GM18907 (cell line): ENCODE results near the gene TAF4.
"Not testable (repeated sequence)": the region's sequence is repeated elsewhere in the genome, so short reads cannot be mapped to it uniquely, and the experiment has no call there.

ENCODE experiments used
- ATAC-seq: cut with Tn5 transposase; IDR thresholded peaks from one replicate; pipeline ENCODE4 v1.9.1; 2021; ENCODE audit warnings: mild to moderate bottlenecking, moderate library complexity; ENCODE audit not compliant: unreplicated experiment

Gene TAF4

DNA sequence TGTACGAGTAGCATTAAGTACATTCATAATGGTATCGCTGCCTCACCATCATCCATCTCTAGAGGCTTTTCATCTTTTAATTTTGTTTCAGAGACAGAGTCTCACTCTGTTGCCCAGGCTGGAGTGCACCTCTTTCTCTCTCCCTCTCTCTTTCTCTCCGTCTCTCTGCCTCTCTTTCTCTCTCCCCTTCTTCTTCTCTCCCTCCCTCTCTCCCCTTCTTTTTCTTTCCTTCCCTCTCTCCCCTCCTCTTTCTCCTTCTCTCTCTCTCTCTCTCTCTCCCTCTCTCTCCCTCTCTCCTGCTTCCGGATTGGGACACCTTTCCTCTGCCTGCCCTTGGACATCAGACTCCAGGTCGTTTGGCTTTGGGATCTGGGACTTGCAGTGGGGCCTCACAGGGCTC is 17.6 kb upstream of the TAF4 start:
- ATAC-seq: no peak

DNA sequence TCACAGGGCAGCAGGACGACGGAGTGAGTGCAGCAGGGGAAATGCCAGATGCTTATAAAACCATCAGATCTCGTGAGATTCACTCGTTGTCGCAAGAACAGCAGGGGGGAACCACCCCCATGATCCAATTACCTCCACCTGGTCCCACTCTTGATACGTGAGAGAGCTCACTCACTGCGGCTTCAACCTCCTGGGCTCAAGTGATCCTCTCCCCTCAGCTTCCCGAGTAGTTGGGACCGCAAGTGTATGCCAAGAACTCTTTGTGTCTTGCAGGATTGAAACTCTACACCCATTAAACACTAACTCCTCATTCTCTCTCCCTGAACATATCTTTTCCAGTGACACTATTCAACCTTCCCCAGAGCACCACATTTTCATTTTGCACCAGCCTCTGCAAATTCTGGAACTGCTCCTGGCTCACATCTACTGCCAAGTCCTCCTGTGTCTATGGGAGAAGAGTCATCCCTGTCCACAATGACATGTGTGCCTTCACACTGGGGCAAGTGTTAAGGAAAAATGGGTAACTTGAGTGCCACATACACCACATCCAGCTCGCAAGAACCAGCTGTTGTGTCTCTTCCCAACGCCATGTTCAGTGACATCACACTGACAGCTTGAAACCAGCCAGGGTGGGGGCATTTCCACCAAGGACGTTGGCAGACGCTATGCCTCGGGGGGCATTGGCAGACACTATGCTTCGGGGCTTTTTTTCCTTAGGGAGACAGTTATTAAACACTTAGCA is 14.7 kb upstream of the TAF4 start:
- ATAC-seq: no peak

DNA sequence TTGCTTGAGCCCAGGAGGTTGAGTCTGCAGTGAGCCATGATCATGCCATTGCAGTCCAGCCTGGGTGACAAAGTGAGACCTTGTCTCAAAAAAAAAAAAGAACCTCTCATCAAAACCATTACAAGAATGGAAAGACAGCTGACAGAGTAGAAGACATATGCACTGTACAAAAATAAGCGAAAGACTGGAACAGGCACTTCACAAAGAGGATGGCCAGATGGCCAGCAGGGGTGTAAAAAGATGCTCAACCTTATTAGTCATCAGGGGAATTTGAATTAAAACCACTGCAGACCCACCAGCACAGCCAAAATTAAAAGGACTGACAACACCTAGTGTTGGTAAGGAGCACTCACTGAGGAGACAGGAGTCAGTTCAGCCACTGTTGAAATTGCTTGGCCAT is 13.5 kb upstream of the TAF4 start:
- no peak for ATAC-seq

DNA sequence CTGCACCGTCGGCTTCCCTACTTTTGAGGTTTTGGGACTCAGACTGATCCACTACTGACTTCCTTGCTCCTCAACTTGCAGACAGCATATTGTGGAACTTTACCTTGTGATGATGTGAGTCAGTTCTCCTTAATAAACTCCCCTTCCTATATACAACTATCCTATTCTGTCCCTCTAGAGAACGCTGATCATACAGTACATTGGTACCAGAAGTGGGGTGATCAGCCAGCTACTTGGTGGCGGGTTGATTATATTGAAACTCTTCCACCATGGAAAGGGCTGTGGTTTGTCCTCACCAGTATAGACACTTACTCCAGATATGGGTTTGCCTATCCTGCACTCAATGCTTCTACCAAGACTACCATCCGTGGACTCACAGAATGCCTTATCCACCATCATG is 7.6 kb upstream of the TAF4 start:
- ATAC-seq: no peak

DNA sequence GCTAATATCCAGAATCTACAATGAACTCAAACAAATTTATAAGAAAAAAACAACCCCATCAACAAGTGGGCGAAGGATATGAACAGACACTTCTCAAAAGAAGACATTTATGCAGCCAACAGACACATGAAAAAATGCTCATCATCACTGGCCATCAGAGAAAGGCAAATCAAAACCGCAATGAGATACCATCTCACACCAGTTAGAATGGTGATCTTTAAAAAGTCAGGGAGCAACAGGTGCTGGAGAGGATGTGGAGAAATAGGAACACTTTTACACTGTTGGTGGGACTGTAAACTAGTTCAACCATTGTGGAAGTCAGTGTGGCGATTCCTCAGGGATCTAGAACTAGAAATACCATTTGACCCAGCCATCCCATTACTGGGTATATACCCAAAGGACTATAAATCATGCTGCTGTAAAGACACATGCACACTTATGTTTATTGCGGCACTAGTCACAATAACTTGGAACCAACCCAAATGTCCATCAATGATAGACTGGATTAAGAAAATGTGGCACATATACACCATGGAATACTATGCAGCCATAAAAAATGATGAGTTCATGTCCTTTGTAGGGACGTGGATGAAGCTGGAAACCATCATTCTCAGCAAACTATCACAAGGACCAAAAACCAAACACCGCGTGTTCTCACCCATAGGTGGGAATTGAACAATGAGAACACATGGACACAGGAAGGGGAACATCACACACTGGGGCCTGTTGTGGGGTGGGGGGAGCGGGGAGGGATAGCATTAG is 6.2 kb upstream of the TAF4 start:
- ATAC-seq: not testable (repeated sequence)

DNA sequence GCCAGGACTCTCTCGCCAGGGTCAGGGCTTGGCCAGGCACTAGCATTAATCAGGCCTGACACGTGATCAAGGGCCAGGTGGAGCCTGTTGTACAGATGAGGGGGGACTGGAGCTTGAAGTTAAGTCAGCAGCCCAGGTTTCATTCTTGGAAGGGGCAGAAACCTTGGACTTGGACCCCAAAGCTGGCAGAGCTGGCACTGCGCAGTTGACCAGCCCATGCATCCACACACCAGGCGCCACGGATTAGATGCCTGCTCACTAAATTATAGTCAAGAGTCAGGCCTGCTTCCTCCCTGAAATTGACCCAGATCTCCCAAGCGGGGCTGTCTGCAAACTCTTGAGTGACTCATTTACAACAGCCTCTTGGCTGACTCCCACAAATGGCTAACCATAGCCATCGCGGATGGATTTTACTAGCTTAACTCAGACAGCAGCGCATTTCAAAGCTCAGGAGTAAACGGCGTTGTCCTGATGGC is 4.1 kb upstream of the TAF4 start:
- no peak for ATAC-seq

DNA sequence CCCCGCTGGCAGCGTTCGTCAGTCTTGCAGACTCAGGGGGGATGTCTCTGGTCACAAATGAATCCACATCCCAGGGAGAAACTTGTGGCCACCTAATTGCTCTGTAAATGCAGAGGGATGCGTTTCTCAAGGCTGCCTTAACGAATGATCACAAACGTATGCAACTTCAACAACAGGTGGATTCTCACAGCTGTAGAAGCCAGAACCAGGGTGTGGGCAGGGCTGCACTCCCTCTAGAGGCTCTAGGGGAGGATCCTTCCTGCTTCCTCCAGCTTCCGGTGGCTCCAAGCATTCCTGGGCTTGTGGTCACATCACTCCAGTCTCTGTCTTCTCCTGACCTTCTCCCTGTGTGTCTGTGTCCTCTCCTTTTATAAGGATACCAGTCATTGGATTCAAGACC is 3.3 kb upstream of the TAF4 start:
- ATAC-seq: no peak

DNA sequence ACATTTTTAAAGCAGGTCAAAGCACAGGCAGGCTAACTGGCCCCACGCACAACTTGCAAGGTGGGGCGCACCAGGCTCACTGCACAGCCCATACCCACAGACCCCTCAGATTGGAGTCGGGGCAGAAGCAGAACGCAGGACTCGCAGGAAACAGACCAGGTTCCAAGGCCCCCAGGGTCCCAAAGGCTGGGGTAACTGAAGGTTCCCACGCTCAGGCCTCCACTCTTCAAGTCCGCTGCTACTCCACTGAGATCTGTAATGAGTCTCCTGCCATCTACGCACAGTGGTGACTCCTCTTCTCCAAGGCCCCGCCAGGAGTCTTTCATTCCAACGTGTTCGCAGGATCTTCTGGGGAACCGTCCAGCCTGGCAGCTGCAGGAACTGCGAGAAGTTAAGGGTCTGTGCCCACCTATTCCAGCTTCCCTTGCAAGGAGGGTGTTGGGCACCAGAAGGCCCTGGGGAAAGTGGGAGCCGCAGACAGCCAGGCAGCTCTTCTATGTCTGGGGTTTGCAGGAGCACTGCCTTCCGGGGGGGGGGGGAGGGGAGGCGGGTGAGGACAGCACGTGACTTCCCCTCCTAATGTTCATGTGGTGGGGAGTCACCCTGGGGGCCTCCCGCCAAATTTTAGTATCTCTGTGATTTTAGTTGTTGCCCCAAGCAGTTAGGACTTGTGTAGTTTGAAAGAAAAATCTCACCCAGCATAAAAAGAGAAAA is 2.0 kb upstream of the TAF4 start:
- no peak for ATAC-seq

DNA sequence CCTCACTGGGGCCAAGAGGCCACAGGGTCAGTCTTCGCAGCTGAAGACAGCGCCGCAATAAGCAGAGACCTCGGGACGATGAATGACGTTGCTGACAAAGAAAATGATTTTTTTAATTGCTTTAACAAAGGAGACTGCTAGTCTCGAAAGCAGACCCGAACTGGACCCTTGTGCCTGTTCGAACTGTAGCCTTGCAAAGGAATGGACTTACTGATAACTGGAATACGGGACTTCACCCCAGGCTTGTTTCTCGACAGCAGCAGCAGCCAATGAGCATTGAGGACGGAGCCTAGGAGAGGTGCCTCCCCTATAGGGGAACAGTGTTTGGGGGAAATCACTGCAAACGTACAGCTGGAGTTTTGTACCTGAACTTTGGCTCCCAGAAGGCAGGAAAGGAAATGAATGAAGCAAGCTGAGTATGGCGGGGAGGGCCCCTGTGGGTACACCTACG is 1.3 kb upstream of the TAF4 start:
- ATAC-seq: no peak

DNA sequence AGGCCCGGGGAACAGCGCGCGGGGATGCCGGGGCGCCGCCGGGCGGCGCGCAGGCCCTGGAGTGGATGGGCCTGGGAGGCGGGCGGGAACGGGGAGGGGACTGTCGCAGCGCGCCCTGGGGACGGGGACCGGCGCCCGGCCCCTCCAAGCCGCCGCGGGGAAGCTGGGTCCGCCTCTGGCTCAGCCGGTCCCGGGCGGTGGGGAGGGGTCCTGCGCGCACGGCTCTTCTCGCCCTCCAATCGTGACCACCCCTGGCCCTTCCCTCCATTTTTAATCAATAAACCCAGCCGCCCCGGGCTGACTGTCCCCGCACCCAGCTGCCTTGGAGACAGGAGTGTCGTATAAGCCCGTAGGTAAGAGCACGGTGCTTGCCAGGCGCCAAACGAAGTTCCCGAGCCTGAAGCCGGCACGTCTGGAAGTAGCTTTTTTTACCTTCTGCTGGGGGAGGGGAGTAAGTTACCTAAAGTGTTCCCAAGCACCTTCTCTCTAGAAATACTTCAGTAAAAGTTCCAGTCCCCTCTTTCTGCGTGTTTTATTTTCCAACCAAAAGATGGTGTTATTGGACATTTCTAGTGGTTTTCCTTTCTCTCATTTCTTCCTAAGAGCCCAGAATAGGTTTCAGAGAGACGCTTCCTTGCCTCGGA is 780 bp upstream of the TAF4 start:
- ATAC-seq: peak; percentile 33

DNA sequence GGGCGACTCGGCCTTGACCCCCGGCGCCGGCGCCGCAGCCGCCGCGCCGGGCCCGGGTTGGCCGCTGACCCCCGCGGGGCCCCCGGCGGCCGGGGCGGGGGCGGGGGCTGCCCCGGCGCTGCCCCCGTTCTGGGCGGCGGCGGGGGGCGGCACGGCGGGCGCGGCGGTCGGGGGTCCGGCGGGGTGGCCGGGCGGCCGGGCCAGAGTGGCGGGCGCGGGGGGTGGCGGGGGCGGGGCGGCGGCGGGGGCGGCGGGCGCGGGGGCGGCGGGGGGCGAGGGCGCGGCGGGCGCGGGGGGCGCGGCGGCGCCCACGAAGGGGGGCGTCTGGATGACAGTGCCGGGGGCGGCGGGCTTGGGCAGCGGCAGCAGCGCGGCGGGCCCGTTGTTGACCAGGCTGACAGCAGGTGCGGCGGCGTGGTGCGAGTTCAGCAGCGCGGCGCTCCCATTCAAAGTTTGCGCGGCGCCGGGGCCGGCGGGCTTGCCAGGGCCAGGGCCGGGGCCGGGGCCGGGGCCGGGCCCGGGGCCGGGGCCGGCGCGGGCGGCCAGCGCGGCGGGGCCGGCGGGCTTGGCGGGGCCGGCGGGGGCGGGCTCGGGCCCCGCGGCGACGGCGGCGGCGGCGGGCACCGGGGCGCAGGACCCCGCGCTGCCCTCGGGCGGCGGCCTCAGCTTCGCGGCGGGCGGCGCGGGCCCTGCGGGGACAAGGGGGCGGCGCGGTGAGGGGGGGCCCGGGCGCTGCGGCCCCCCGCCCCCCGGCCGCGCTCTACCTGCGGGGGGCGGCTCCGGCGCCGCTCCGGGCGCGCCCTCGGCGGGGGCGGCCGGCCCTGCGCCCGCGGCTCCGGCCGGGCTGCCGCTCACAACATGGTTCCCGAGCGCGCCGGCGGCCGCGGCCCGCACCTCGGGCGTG is 659 bp downstream of the TAF4 start:
- peak; percentile 39 for ATAC-seq

DNA sequence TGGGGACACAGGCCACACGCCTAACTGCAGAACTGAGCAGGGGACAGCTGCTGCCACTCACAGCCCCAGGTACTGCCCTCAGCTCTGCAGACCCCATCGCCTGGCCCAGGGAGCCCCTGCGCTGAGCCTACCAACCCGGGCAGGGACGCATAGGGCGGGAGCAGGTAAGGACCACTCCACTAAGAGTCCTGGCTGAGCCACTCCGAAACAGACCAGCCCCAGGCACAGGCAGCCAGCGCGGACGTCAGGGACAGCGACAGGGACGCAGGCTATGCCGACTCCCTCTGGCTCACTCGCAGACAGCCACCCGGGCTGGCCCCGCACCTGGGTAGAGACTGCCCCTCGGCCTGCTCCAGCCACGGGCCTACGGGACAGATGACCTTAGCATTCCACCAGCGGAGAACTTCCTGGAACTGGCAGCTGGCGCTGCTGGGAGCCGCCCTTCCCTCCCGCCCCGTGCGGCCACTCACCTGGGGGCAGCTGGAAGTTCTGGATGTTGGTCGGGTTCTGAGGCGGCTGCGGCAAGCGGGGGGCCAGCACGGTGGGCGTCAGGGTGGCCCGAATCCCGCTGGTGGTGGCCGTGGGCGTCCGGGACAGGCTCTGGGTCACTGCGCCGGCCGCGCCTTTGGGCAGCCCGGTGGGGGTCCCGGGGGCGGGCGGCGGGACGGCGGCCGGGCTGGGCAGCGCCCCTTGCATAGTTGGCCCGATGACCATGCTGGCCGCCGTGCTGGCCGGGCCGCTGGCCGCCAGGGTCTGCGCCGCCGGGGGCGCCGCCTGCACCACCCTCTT is 1.5 kb downstream of the TAF4 start:
- ATAC-seq: no peak

DNA sequence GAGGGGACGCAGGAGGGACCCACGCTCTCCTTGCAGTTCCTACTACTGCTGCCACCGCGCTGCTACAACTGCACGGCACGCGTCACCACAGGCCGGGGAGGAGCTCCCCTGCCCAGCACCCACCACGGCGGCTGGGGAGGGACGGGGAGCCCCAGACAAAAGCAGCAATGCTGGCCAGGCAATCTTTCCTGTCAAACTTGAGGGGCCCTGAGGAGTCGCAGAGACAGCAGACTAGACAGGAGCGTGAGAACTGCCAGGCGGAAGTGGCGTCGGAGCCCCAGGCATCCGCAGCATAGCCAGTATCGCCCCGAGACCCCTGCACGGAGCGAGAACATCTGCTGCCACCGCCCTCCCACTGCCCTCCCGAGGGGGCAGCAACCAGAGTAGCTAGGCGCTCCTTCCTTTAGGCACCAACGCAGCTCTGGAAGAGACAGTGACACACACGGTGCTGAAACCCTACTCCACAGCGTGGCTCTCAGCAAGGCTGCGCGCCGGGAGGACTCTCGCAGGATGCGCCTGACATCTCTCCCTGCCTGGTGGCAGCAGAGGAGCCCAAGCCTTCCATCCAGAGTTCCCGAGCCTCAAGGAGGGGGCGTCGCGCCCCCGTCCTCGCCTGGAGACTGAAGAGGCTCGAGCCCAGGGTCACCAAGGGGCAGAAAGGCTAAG is 2.2 kb downstream of the TAF4 start:
- ATAC-seq: no peak

DNA sequence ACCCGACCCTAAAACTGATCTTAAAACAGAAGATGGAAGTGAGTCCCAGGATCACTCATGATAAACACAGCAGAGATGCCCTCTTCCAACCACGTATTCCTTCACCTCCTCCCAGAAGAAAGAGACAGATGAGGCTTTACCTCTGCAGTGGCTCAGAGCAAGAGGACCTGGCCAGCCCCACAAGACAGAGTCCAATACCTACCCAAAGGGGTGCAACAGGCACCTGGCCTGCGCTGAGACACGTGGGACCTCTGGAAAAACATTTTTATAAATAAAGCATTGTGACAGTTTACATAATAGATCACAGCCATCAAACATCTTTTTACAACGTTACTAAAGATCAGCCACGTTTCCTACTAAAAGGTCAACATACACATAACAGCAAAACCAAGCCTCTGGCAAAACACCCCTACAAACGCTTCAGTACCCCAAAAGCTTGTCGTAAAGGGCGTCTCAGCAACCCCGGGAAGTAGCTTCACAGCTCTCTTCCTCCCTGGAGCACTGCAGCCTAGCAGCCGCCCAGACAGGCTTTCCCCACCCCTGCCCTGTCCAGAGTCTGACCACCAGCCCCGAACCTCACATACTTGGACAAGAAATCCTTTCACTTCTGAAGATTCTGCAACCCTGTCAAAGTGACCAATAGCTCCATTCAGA is 2.9 kb downstream of the TAF4 start:
- no peak for ATAC-seq

DNA sequence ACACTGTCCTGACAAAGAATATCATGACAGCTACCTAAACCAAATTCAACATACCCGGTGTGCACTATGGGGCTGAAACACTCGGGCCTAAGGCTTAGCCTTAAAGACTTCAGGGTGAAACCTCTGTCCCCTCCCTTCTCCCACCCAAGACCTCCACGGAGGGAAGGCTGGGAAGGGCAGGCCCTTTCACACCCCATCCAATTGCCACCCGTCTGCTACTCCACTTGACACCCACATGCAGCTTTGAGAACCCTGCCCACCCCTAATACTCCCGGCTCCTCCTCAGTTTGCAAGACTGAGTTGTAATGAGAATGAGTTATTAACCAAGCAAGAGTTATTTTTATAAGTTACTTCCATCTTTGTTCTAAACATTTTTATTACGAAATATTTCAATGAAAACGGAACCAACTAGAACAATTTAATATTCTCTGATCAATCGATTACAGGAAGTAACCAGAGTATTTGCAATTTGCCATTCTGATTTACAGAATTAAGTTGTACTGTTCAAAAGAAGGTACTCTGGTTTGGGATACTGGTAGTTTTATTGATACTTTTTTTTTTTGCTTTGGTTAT is 3.7 kb downstream of the TAF4 start:
- ATAC-seq: no peak

DNA sequence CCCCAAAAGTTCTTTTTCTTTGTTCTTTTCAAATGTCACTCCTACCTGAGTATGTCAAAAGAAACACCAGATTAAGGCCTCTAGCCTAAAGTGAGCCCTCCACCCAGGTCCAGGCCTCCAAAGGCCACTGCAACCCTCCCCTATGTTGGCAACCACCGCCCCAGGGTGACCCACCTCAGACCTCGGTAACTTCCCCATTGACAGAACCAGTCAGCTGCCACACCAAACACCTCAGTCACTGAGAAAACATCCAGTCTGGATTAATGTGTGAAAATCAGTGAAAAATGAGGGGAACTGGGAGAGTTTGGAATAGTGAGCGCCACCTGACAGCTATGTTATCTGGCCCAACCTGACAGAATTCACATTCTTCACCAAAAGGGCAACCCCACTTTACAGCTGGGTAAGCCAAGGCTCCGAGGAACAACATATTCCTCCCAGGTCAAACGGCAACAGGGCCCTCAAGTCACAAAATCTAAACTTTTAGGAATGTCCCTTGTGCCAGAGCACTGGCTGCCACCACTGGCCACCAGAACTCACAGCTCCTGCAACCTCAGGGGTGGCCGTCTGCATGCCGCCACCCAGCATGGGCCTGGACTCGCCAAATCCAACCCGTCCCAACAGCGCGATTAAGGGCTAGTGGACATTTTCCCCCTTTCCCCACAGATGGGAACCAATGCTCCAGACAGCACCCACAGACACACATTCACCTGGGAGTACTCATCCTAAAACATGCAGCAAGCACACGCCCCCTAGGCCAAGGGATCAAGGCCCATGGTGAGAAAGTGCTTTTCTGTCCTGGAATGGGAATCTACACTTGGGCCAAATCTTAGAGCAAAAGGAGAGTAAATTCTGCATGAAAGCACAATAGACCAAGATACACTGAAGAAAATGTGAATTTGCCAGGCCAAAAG is 4.8 kb downstream of the TAF4 start:
- no peak for ATAC-seq
